Ovary (tissue), 10 donors: ENCODE data around the gene DAAM1. TPM values are rescaled to one million over a fixed set of nuclear protein-coding genes. Genes with fewer than 3 reads are reported as not detected.

Source experiments
- DNase-seq, 5 donors: peaks; one replicate each; pipeline ENCODE4 v3.0.0-alpha.2; 2019 to 2020
- H3K27ac ChIP-seq, 2 donors: fragments of 200-600 bp; one replicate each; pipeline versions ENCODE4 v1.5.1 to v1.8.0; 2019 to 2022
- H3K27me3 ChIP-seq: fragments of 200-600 bp; one replicate; pipeline ENCODE4 v1.8.0; 2022
- H3K36me3 ChIP-seq: fragments of 200-600 bp; sonication (generic); one replicate; pipeline ENCODE4 v1.5.1; 2019
- H3K4me1 ChIP-seq: one replicate; pipeline ENCODE4 v1.8.1; 2013; ENCODE audit warnings: mild to moderate bottlenecking, moderate library complexity; ENCODE audit not compliant: insufficient read depth
- H3K4me3 ChIP-seq: fragments of 200-600 bp; sonication (generic); one replicate; pipeline ENCODE4 v1.5.1; 2017
- H3K9me3 ChIP-seq, 2 donors: fragments of 200-600 bp in 1 of 2; sonication (generic) in 1 of 2; one replicate each; pipeline versions ENCODE4 v1.5.1 to v1.8.1; 2013 to 2019; ENCODE audit warnings: mild to moderate bottlenecking in 1 of 2, moderate library complexity in 1 of 2
- EP300 ChIP-seq: sonication (generic); formaldehyde crosslinking; IDR thresholded peaks from one replicate; pipeline ENCODE4 v1.6.1; 2017; ENCODE audit warnings: antibody characterized with exemption
- POLR2A ChIP-seq: fragments of 450-650 bp; IDR thresholded peaks from one replicate; pipeline ENCODE4 v1.6.1; 2017; ENCODE audit warnings: antibody characterized with exemption, mild to moderate bottlenecking, moderate library complexity
- WGBS, 3 donors: extraction: QIAGEN DNeasy Blood & Tissue Kit in 1 of 3; methylation state at CpG; one replicate each; pipeline versions ENCODE4 v1.1.5 to v1.1.7; 2013 to 2017; 5-methylcytosine and 5-hydroxymethylcytosine counted together
- intact Hi-C, 4 donors: fragments of 100-400 bp; cut with DNase I; formaldehyde crosslinking; loops; one replicate each; pipeline versions ENCODE4 v1.11.0 to v1.15.1; 2022 to 2023
- long read RNA-seq, 3 donors: library from polyadenylated mRNA in 2 of 3; unstranded in 2 of 3; transcript quantifications; one replicate each; pipeline ENCODE4 v2.0.0 and lab custom pipeline, GENCODE V29; 2021 to 2026
- polyA plus RNA-seq, 2 donors: library from polyadenylated mRNA; stranded (reverse); fragments of 200-250 nt in 1 of 2; fragments of 350-450 nt in 1 of 2; fragmentation: Illumina TruSeq in 1 of 2; extraction: RNeasy Lipid Tissue Mini Kit (QIAGEN cat#74804) in 1 of 2; gene quantifications; one replicate each; pipeline ENCODE4 v1.2.3, GENCODE V29; 2013 to 2014
- total RNA-seq, 7 donors: library from RNA; depleted of rRNA in 2 of 7; stranded (reverse); fragments of >200 nt in 2 of 7; fragmentation: NEBNext Ultra II Directional in 3 of 7; extraction: Animal tissue kit (Norgen Biotek cat#: 25700) in 3 of 7; gene quantifications; one replicate each; pipeline versions ENCODE4 v1.1.0 to v1.2.4, GENCODE V29; 2016 to 2023
- TF ChIP-seq, protein P1 (sequence below), 3 donors: fragments of 450-650 bp in 2 of 3; fragments of 200-600 bp in 1 of 3; IDR thresholded peaks; one replicate each; pipeline versions ENCODE4 v1.5.1 to v1.8.0; 2016 to 2022; ENCODE audit warnings: antibody characterized with exemption in 3 of 3, mild to moderate bottlenecking in 1 of 3
- donor health status: DM: no; HTN: no; CAD: no; lungs with moderate emphysema.
- donor health status: DM: no; HTN: no; CAD: no.
- donor health status: Bipolar disorder and iron deficiency.
- donor health status: DM: yes; HTN: yes; CAD: no.
- donor health status: DM: no; HTN: no; CAD: no.
- donor health status: DM: yes; HTN: yes; CAD: no.

The DAAM1 gene
- 10 to 100 TPM; 22.7 to 83.3 (median 36.4) TPM for total RNA-seq
- 10 to 100 TPM; 19.0 to 35.3 TPM for polyA plus RNA-seq
- long read RNA-seq, donor 1, partial matches to known transcripts, result 34 of 54 reads
- long read RNA-seq, donor 1, other reads (novel, unspliced or antisense), result 16 of 54 reads
- long read RNA-seq, donor 2, partial matches to known transcripts, result 0 of 1 reads
- long read RNA-seq, donor 2, other reads (novel, unspliced or antisense), result 0 of 1 reads
- long read RNA-seq, donor 3, full-length matches to known transcripts, result 15 of 24 reads
- long read RNA-seq, donor 3, partial matches to known transcripts, result 6 of 24 reads
- long read RNA-seq, donor 3, other reads (novel, unspliced or antisense), result 3 of 24 reads

DNA sequence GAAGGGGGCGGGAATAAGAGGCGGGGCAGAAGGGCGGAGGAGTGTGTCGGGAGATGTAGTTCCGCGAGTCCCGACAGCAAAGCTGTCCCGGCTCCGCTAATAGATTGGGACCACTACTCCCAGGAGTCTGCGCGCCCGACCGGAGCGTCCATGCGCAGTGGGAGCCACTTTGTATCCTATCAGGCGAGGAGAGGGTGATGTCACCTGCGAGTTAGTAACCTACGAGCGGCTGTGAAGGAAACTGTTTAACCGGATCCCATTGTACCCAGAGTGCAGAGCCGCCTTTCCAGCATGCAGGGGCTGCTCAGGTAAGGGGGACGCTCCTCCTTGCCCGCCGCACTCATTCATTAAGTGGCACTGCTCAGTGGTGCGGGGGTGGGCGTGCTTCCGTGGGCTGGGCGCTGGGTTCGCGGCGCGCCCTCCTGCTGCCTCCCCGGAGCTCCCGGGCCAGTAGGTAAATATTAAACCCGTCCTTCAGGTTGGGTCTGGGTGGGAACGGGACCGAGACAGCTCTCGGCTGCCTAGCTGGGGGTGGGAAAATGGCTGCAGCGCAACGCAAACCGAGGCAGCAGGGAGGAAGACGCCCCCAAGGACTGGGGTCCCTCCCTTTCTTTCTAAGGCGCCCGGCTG is at the start of gene DAAM1:
TSS of gene DAAM1 (plus strand) at position 207 of the 630 bp plus-strand sequence. CDS start 74,811 bp downstream, outside the sequence.
- WGBS, 3 donors, result 0 to 1% (median 0%) methylated on average over 42 to 44 of the region's 44 CpGs
- intact Hi-C loops, result loop anchor here in 2 of 4 donors (2.0 to 10.0 kb wide), 2 partner anchors 60 to 146 kb away; no protein-coding TSS in a partner anchor
- TF ChIP-seq, protein P1, sequence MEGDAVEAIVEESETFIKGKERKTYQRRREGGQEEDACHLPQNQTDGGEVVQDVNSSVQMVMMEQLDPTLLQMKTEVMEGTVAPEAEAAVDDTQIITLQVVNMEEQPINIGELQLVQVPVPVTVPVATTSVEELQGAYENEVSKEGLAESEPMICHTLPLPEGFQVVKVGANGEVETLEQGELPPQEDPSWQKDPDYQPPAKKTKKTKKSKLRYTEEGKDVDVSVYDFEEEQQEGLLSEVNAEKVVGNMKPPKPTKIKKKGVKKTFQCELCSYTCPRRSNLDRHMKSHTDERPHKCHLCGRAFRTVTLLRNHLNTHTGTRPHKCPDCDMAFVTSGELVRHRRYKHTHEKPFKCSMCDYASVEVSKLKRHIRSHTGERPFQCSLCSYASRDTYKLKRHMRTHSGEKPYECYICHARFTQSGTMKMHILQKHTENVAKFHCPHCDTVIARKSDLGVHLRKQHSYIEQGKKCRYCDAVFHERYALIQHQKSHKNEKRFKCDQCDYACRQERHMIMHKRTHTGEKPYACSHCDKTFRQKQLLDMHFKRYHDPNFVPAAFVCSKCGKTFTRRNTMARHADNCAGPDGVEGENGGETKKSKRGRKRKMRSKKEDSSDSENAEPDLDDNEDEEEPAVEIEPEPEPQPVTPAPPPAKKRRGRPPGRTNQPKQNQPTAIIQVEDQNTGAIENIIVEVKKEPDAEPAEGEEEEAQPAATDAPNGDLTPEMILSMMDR (IDR thresholded peaks at IDR 0.05), result no peak
- TF ChIP-seq POLR2A, result peak; percentile 97
- TF ChIP-seq EP300, result no peak
- peak; percentile 96 to 98 (median 97) for DNase-seq
- H3K27me3 ChIP-seq, result no peaks in the 10 kb centered on the region
- peaks cover 8% of the 10 kb centered on the region for H3K4me1 ChIP-seq
- peak within 1 kb of the TSS; percentile 60 to 95 for H3K27ac ChIP-seq
- no peaks in the 10 kb centered on the region for H3K36me3 ChIP-seq
- H3K9me3 ChIP-seq, result no peaks in the 10 kb centered on the region
- peak within 1 kb of the TSS; percentile 69 for H3K4me3 ChIP-seq

DNA sequence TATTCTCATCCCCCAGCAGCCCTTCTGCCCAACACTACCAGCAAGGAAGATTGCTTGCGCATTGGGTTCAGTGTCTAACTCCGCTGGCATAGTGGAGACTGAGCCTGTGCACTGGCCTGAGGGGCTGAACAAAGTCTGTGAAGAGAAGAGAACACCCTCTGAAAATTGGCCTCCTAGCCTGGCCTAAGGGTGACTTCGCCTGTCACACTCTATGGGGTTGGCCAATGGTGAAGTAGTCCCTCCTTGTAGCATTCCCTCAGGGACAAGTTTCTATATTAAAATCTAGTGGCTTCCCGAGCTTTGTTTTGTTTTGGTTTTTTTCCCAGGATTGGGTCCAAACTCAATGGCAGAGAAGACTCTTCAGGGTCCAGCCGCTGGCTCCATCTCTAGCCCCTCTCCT is 49.1 kb upstream of the DAAM1 start:
- H3K4me3 ChIP-seq, result no peak overlapping the region
- no peaks in the 10 kb centered on the region for H3K27me3 ChIP-seq
- no peaks in the 10 kb centered on the region for H3K4me1 ChIP-seq
- TF ChIP-seq, protein P1 (IDR thresholded peaks at IDR 0.05), result no peak
- TF ChIP-seq POLR2A (no peak), EP300 (no peak)
- H3K27ac ChIP-seq, result no peak overlapping the region
- intact Hi-C loops, result no loop called here
- H3K36me3 ChIP-seq, result no peaks in the 10 kb centered on the region
- no peaks in the 10 kb centered on the region for H3K9me3 ChIP-seq
- 87 to 91% (median 88%) methylated on average over 5 of the region's 5 CpGs for WGBS, 3 donors
- no peak for DNase-seq

DNA sequence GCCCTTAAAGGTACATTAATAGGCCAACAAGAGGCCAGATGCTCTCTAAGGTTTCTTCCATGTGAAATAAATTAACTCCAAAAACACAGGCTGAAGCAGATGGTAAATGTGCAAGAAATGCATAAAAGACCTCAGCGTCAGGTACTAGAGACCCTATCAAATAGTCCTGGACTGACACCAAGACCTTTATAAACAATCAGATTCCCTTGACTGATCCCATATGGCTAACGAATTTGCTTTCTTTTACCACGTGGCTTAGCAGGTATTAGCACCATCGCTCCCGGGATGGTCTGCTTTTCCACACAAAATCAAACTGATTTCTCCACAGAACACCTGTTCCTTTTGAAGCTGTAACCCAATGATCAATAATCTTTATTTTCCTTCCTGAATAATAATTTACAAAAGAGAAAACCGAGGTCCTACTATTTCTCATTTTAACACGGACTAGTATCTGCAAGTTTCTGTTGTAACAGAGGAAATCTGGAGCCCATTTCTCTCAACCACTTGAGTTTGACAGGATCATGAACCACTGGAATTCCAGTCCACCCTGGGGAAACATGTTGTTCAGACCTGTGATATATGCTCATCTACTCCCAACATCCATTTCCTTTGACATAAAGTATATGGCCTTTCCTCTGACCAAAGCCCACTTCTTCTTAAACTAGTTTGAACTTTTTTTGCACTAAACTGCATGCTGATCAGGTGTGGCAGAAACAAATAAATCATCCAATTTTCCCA is 48.2 kb upstream of the DAAM1 start:
- 76 to 80% (median 77%) methylated on average over 7 of the region's 7 CpGs for WGBS, 3 donors
- no peaks in the 10 kb centered on the region for H3K4me1 ChIP-seq
- intact Hi-C loops, result no loop called here
- no peaks in the 10 kb centered on the region for H3K9me3 ChIP-seq
- H3K4me3 ChIP-seq, result no peak overlapping the region
- DNase-seq, result no peak
- TF ChIP-seq, protein P1 (IDR thresholded peaks at IDR 0.05), result no peak
- TF ChIP-seq POLR2A, result no peak
- TF ChIP-seq EP300, result no peak
- H3K27ac ChIP-seq, result no peak overlapping the region
- H3K27me3 ChIP-seq, result no peaks in the 10 kb centered on the region
- no peaks in the 10 kb centered on the region for H3K36me3 ChIP-seq

DNA sequence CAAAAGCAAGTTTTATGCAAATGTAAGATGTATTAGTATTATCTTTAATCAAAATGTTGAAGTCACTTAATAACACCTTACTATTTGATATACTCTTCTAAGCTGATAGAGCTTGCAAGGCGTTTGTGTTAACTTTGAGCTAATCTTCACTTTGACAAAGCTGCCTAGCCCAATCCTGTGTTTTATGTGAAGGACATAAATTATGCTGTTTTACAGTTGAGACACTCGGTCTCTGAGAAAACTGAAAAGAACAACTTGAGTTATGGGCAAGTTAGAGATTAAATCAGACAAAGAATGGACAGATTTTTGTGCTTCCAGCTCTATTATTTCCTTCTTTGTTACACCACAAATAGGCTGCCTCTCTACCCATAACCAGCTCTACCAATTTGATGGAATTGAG is 42.0 kb upstream of the DAAM1 start:
- Histone ChIP-seq H3K9me3 (no peaks in the 10 kb centered on the region), H3K4me1 (no peaks in the 10 kb centered on the region), H3K27ac (no peak overlapping the region), H3K4me3 (no peak overlapping the region), H3K27me3 (no peaks in the 10 kb centered on the region), H3K36me3 (no peaks in the 10 kb centered on the region)
- TF ChIP-seq, protein P1 (IDR thresholded peaks at IDR 0.05), result no peak
- TF ChIP-seq POLR2A, result no peak
- no peak for TF ChIP-seq EP300
- DNase-seq, result no peak
- intact Hi-C loops, result no loop called here
- WGBS, 3 donors, result 84 to 89% (median 87%) methylated on average over 2 of the region's 2 CpGs
